ENCODE measurements around the gene LRTM1. TPM values are rescaled to one million over a fixed set of nuclear protein-coding genes. Genes with fewer than 3 reads are reported as not detected.

LRTM1 gene
- total RNA-seq, 1 donor from 2014 or later: not detected

DNA sequence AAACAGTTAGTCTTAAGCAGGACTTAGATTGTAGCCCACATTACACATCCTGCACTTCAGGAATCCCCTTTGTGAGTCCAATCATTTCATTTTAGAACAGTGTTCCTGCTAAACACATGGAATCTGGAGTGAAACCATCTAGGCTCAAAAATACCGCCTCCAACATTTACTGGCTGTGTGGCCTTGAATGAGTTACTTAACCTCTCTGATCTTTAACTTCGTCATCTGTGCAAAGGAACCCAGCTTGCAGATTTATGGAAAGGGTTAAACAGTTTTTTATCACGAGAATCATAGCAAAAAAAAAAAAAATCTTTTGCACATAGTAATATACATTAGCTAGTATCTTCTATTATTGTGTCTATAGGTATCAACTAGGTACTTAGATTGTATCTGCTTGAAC is 8.0 kb upstream of the LRTM1 start:
- TF ChIP-seq, protein P1, sequence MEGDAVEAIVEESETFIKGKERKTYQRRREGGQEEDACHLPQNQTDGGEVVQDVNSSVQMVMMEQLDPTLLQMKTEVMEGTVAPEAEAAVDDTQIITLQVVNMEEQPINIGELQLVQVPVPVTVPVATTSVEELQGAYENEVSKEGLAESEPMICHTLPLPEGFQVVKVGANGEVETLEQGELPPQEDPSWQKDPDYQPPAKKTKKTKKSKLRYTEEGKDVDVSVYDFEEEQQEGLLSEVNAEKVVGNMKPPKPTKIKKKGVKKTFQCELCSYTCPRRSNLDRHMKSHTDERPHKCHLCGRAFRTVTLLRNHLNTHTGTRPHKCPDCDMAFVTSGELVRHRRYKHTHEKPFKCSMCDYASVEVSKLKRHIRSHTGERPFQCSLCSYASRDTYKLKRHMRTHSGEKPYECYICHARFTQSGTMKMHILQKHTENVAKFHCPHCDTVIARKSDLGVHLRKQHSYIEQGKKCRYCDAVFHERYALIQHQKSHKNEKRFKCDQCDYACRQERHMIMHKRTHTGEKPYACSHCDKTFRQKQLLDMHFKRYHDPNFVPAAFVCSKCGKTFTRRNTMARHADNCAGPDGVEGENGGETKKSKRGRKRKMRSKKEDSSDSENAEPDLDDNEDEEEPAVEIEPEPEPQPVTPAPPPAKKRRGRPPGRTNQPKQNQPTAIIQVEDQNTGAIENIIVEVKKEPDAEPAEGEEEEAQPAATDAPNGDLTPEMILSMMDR (IDR thresholded peaks at IDR 0.05; ENCODE audit: unreplicated experiment): no peak
- no peaks in the 10 kb centered on the region for H3K9me3 Mint-ChIP-seq (ENCODE audit: low read depth)
- no peak for DNase-seq (ENCODE audit: low spot score, unreplicated experiment)
- H3K4me1 Mint-ChIP-seq (ENCODE audit: low read depth): no peaks in the 10 kb centered on the region
- H3K27ac Mint-ChIP-seq: no peak overlapping the region
- no peaks in the 10 kb centered on the region for H3K36me3 Mint-ChIP-seq (ENCODE audit: insufficient read depth)
- peaks cover 3% of the 10 kb centered on the region for H3K27me3 Mint-ChIP-seq
- no peak overlapping the region for H3K4me3 Mint-ChIP-seq (ENCODE audit: low read depth)

DNA sequence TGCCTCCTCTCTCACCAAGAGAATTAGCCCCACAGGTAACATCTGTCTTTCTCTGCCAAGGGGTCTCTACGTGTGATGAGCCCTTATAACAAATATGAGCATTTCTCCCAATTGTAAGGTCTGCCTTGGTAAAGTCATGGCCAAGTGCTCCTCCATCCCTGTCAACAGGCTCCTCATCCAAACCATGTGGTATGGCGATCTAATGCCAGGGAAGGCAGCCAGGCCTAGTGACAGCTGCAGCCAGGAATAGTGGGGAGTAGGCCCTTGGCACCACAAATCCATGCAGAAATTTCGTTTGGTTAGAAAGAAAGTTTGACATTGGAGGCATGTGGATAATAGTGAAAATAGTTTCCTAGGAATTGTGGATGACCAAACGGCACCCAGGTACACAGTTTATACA is 4.7 kb upstream of the LRTM1 start:
- Mint-ChIP-seq H3K36me3 (ENCODE audit: insufficient read depth) (no peaks in the 10 kb centered on the region), H3K27ac (no peak overlapping the region), H3K4me3 (ENCODE audit: low read depth) (no peak overlapping the region), H3K27me3 (peaks cover 3% of the 10 kb centered on the region), H3K9me3 (ENCODE audit: low read depth) (no peaks in the 10 kb centered on the region), H3K4me1 (ENCODE audit: low read depth) (no peaks in the 10 kb centered on the region)
- no peak for DNase-seq (ENCODE audit: low spot score, unreplicated experiment)
- TF ChIP-seq, protein P1 (IDR thresholded peaks at IDR 0.05; ENCODE audit: unreplicated experiment): no peak

DNA sequence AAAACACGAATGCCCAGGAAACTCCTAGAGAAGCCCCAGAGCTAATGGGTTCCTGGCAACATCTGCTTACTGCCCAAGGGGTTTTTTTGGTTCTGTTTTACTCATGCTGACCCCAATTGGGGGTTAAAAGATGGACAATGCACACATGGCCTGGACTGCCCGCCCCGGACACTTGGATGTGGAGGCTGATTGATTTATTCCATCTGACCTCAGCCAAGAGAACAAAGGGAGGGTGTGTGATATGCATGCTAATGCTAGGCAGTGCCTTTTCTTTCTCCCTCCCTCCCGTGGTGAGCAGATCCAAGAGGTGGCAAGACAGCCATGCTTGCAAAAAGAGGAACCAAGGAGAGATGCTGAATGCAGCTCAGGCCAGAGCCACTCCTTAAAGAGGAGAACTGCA is 3.3 kb upstream of the LRTM1 start:
- no peak overlapping the region for H3K4me3 Mint-ChIP-seq (ENCODE audit: low read depth)
- H3K4me1 Mint-ChIP-seq (ENCODE audit: low read depth): no peaks in the 10 kb centered on the region
- H3K27ac Mint-ChIP-seq: no peak overlapping the region
- no peaks in the 10 kb centered on the region for H3K9me3 Mint-ChIP-seq (ENCODE audit: low read depth)
- TF ChIP-seq, protein P1 (IDR thresholded peaks at IDR 0.05; ENCODE audit: unreplicated experiment): no peak
- no peak for DNase-seq (ENCODE audit: low spot score, unreplicated experiment)
- no peaks in the 10 kb centered on the region for H3K27me3 Mint-ChIP-seq
- no peaks in the 10 kb centered on the region for H3K36me3 Mint-ChIP-seq (ENCODE audit: insufficient read depth)

DNA sequence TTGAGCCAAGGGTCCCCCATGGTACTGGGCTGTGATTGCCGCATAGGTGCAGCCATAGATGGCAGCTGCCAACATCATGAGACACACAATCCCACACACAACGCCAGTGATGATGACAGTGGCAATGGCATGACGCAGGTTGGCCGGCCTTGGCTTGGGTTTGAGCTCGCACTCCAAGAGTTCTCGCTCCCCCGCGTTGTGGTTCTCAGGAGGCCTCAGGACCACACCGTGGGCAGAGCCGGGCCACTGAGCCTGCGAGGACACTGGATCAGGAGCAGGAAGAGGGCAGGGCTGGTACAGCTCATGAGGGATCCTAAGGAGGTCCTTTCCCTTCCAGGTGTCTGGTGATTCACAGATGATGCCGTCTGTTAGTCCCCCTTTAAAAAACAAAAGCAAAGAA is 9.3 kb downstream of the LRTM1 start:
- DNase-seq (ENCODE audit: low spot score, unreplicated experiment): no peak
- TF ChIP-seq, protein P1 (IDR thresholded peaks at IDR 0.05; ENCODE audit: unreplicated experiment): no peak
- no peaks in the 10 kb centered on the region for H3K36me3 Mint-ChIP-seq (ENCODE audit: insufficient read depth)
- no peak overlapping the region for H3K4me3 Mint-ChIP-seq (ENCODE audit: low read depth)
- no peak overlapping the region for H3K27ac Mint-ChIP-seq
- no peaks in the 10 kb centered on the region for H3K27me3 Mint-ChIP-seq
- no peaks in the 10 kb centered on the region for H3K4me1 Mint-ChIP-seq (ENCODE audit: low read depth)
- H3K9me3 Mint-ChIP-seq (ENCODE audit: low read depth): no peaks in the 10 kb centered on the region

DNA sequence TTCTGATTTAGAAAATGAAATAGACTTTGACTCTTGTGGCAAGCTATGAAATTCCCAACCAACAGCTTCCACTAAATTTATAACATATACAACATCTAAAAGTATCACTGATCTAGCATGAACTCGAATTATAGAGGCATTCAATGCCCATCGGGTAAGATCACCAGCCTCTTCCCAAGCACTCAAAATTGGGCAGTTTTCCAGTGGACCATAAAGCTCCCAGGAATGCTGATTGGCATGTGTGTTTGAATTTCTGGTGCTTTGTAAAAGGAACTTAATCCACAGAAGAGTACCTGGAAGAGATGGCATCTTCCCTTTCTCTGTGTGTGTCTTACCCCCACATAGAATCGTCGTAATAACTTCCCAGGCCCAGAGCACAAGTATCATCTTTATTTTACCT is 10.0 kb downstream of the LRTM1 start:
- TF ChIP-seq, protein P1 (IDR thresholded peaks at IDR 0.05; ENCODE audit: unreplicated experiment): no peak
- H3K27ac Mint-ChIP-seq: no peak overlapping the region
- H3K4me3 Mint-ChIP-seq (ENCODE audit: low read depth): no peak overlapping the region
- H3K4me1 Mint-ChIP-seq (ENCODE audit: low read depth): no peaks in the 10 kb centered on the region
- no peaks in the 10 kb centered on the region for H3K9me3 Mint-ChIP-seq (ENCODE audit: low read depth)
- no peak for DNase-seq (ENCODE audit: low spot score, unreplicated experiment)
- H3K36me3 Mint-ChIP-seq (ENCODE audit: insufficient read depth): no peaks in the 10 kb centered on the region
- no peaks in the 10 kb centered on the region for H3K27me3 Mint-ChIP-seq
